Suprapubic skin (tissue), 4 donors: ENCODE data around the gene ADGRB3. TPM values are rescaled to one million over a fixed set of nuclear protein-coding genes. Genes with fewer than 3 reads are reported as not detected.

ENCODE experiments used
- DNase-seq, 2 donors: peaks; one replicate each; pipeline ENCODE4 v3.0.0-alpha.2; 2019; ENCODE audit warnings: low spot score in 2 of 2
- H3K27ac ChIP-seq: fragments of 200-600 bp; sonication (generic); one replicate; pipeline ENCODE4 v1.5.1; 2019
- H3K27me3 ChIP-seq: fragments of 200-600 bp; sonication (generic); one replicate; pipeline ENCODE4 v1.5.1; 2019
- H3K36me3 ChIP-seq: fragments of 200-600 bp; sonication (generic); one replicate; pipeline ENCODE4 v1.5.1; 2019
- H3K4me1 ChIP-seq: fragments of 200-600 bp; sonication (generic); one replicate; pipeline ENCODE4 v1.5.1; 2019
- H3K4me3 ChIP-seq: fragments of 200-600 bp; sonication (generic); one replicate; pipeline ENCODE4 v1.5.1; 2019; ENCODE audit warnings: mild to moderate bottlenecking
- H3K9me3 ChIP-seq: fragments of 200-600 bp; sonication (generic); one replicate; pipeline ENCODE4 v1.5.1; 2019
- CTCF ChIP-seq, 2 donors: fragments of 200-600 bp in 1 of 2; fragments of 450-650 bp in 1 of 2; sonication (generic) in 1 of 2; IDR thresholded peaks; one replicate each; pipeline ENCODE4 v1.5.1; 2016 to 2019; ENCODE audit warnings: antibody characterized with exemption in 2 of 2, mild to moderate bottlenecking in 1 of 2, moderate library complexity in 1 of 2
- EP300 ChIP-seq: sonication (generic); formaldehyde crosslinking; IDR thresholded peaks from one replicate; pipeline ENCODE4 v1.6.1; 2017; ENCODE audit warnings: antibody characterized with exemption
- POLR2A ChIP-seq, 2 donors: fragments of 450-650 bp; IDR thresholded peaks; one replicate each; pipeline ENCODE4 v1.6.1; 2017; ENCODE audit warnings: antibody characterized with exemption in 2 of 2, mild to moderate bottlenecking in 2 of 2, moderate library complexity in 2 of 2
- POLR2AphosphoS5 ChIP-seq, 3 donors: sonication (generic); formaldehyde crosslinking; IDR thresholded peaks; one replicate each; pipeline ENCODE4 v1.6.1; 2017; ENCODE audit warnings: antibody characterized with exemption in 3 of 3
- WGBS: methylation state at CpG from one replicate; pipeline ENCODE4 v1.1.5; 2018; 5-methylcytosine and 5-hydroxymethylcytosine counted together
- total RNA-seq, 4 donors: library from RNA; depleted of rRNA; stranded (reverse); fragments of >200 nt; gene quantifications; one replicate each; pipeline ENCODE4 v1.1.0, GENCODE V29; 2016

ADGRB3 gene
- total RNA-seq, 4 donors from 2014 or later, result 0.42 to 2.2 (median 1.3) TPM

GRCh38 chr6:69044534-69044933 lies 409.5 kb downstream of the ADGRB3 start:
- Histone ChIP-seq H3K4me3 (no peak overlapping the region), H3K9me3 (no peaks in the 10 kb centered on the region)
- WGBS, result 72% methylated on average over 3 of the region's 3 CpGs

GRCh38 chr6:69059413-69059812 lies 424.3 kb downstream of the ADGRB3 start:
- WGBS, result 69% methylated on average over 1 of the region's 1 CpG
- no peak overlapping the region for H3K4me3 ChIP-seq

More at GRCh38 chr6:69044534-69044933, 409.5 kb downstream of the ADGRB3 start:
- H3K27ac ChIP-seq, result no peak overlapping the region
- no peaks in the 10 kb centered on the region for H3K4me1 ChIP-seq
- H3K36me3 ChIP-seq, result no peaks in the 10 kb centered on the region
- no peak for DNase-seq
- TF ChIP-seq POLR2A (IDR thresholded peaks at IDR 0.05) (no peak), CTCF (IDR thresholded peaks at IDR 0.05) (no peak), POLR2AphosphoS5 (IDR thresholded peaks at IDR 0.05) (no peak), EP300 (no peak)
- no peaks in the 10 kb centered on the region for H3K27me3 ChIP-seq

GRCh38 chr6:69061066-69061465 lies 426.0 kb downstream of the ADGRB3 start:
- no peak for DNase-seq
- no peak overlapping the region for H3K4me3 ChIP-seq
- H3K27ac ChIP-seq, result no peak overlapping the region
- H3K27me3 ChIP-seq, result no peaks in the 10 kb centered on the region
- no peaks in the 10 kb centered on the region for H3K4me1 ChIP-seq
- no peaks in the 10 kb centered on the region for H3K36me3 ChIP-seq
- H3K9me3 ChIP-seq, result no peaks in the 10 kb centered on the region
- 89% methylated on average over 4 of the region's 4 CpGs for WGBS
- TF ChIP-seq EP300 (no peak), POLR2A (IDR thresholded peaks at IDR 0.05) (no peak), CTCF (IDR thresholded peaks at IDR 0.05) (no peak), POLR2AphosphoS5 (IDR thresholded peaks at IDR 0.05) (no peak)

More at GRCh38 chr6:69059413-69059812, 424.3 kb downstream of the ADGRB3 start:
- no peaks in the 10 kb centered on the region for H3K36me3 ChIP-seq
- no peak for DNase-seq
- H3K27ac ChIP-seq, result no peak overlapping the region
- H3K4me1 ChIP-seq, result no peaks in the 10 kb centered on the region
- TF ChIP-seq EP300 (no peak), POLR2AphosphoS5 (IDR thresholded peaks at IDR 0.05) (no peak), CTCF (IDR thresholded peaks at IDR 0.05) (no peak), POLR2A (IDR thresholded peaks at IDR 0.05) (no peak)
- no peaks in the 10 kb centered on the region for H3K27me3 ChIP-seq
- H3K9me3 ChIP-seq, result no peaks in the 10 kb centered on the region

- WGBS, result 85% methylated on average over 2 of the region's 2 CpGs
- Histone ChIP-seq H3K36me3 (no peaks in the 10 kb centered on the region), H3K9me3 (no peaks in the 10 kb centered on the region), H3K27ac (no peak overlapping the region), H3K4me1 (no peaks in the 10 kb centered on the region), H3K27me3 (no peaks in the 10 kb centered on the region), H3K4me3 (no peak overlapping the region)
- no peak for DNase-seq
- TF ChIP-seq POLR2AphosphoS5 (IDR thresholded peaks at IDR 0.05) (no peak), CTCF (IDR thresholded peaks at IDR 0.05) (no peak), POLR2A (IDR thresholded peaks at IDR 0.05) (no peak), EP300 (no peak)
These were observed 428.3 kb downstream of the ADGRB3 start for GRCh38 chr6:69063401-69063800.

- no peaks in the 10 kb centered on the region for H3K27me3 ChIP-seq
- DNase-seq, result no peak
- TF ChIP-seq EP300 (no peak), POLR2A (IDR thresholded peaks at IDR 0.05) (no peak), CTCF (IDR thresholded peaks at IDR 0.05) (no peak), POLR2AphosphoS5 (IDR thresholded peaks at IDR 0.05) (no peak)
- H3K9me3 ChIP-seq, result no peaks in the 10 kb centered on the region
- WGBS, result 69% methylated on average over 1 of the region's 1 CpG
- H3K27ac ChIP-seq, result no peak overlapping the region
- H3K36me3 ChIP-seq, result no peaks in the 10 kb centered on the region
- H3K4me3 ChIP-seq, result no peak overlapping the region
- no peaks in the 10 kb centered on the region for H3K4me1 ChIP-seq
These were observed 429.1 kb downstream of the ADGRB3 start for GRCh38 chr6:69064226-69064625.
